ENCODE measurements around the gene RAB7B.

- no peak for TF ChIP-seq CTCF (conservative IDR thresholded peaks at IDR 0.05; ENCODE audit: low read length)
- TF ChIP-seq EZH2phosphoT487 (IDR thresholded peaks at IDR 0.05; ENCODE audit: borderline replicate concordance, low read depth, low read length): no peak
These were observed 46.9 kb upstream of the RAB7B start for GRCh38 chr1:206049919-206050600.
